ENCODE results near the gene CCDC182.

- TF ChIP-seq SIN3A (IDR thresholded peaks at IDR 0.05; ENCODE audit: borderline replicate concordance, insufficient read depth, low read length) = no peak
- TF ChIP-seq TAF1 (IDR thresholded peaks at IDR 0.05; ENCODE audit: borderline replicate concordance, insufficient read depth, low read length) = no peak
- TF ChIP-seq POLR2AphosphoS5 (IDR thresholded peaks at IDR 0.05; ENCODE audit: low read depth, low read length) = no peak
These were observed 27.7 kb upstream of the CCDC182 start for GRCh38 chr17:57772774-57773173.

All from PFSK-1 (cell line).